ENCODE measurements around the gene COL25A1. TPM values are rescaled to one million over a fixed set of nuclear protein-coding genes. Genes with fewer than 3 reads are reported as not detected.

Gene COL25A1
- total RNA-seq, 1 experiment from 2014 or later = not detected

DNA sequence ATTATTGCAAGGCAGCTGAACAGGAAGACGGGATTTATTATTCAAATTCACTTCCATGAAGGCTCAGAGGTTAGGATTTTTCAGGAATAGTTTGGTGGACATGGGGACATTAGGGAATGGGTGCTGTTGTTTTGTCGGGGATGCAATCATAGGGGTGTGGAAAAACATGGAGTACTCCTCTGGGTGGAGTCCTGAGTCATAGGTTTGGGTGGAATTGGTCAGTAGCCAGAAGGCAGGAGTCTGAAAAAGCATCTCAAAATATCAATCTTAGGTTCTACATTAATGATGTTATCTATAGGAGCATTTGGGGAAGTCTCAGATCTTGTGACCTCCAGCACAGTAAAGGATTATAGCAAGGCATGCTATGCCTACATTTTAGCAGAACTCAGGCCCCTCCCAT is 525.1 kb downstream of the COL25A1 start:
- Histone ChIP-seq H3K4me1 (ENCODE audit: control insufficient read depth in 1 of 2, insufficient read depth in 2 of 2, low read length in 2 of 2) (no peaks in the 10 kb centered on the region), H3K4me2 (ENCODE audit: low read length) (no peak overlapping the region), H3K9ac (ENCODE audit: low read length) (no peak overlapping the region), H4K20me1 (ENCODE audit: insufficient read depth) (no peaks in the 10 kb centered on the region), H2AFZ (ENCODE audit: low read depth, low read length, poor library complexity, severe bottlenecking) (no peak overlapping the region), H3K27ac (ENCODE audit: low read depth, low read length) (no peak overlapping the region), H3K9me2 (ENCODE audit: insufficient read depth) (no peaks in the 10 kb centered on the region), H3K79me2 (ENCODE audit: insufficient read depth, low read length) (no peaks in the 10 kb centered on the region), H3K27me3 (ENCODE audit: insufficient read depth, low read length) (no peaks in the 10 kb centered on the region), H3K4me3 (replicated peaks in 1 of 2; ENCODE audit: low read depth in 1 of 2, low read length in 2 of 2) (no peak overlapping the region), H3K36me3 (ENCODE audit: control insufficient read depth in 1 of 2, insufficient read depth in 2 of 2, low read length in 2 of 2) (no peaks in the 10 kb centered on the region), H3K9me3 (ENCODE audit: control insufficient read depth in 1 of 2, insufficient read depth in 1 of 2, low read depth in 1 of 2, low read length in 2 of 2) (no peaks in the 10 kb centered on the region)
- POLR2A ChIA-PET = interaction anchor here (0.7 kb wide), 1 partner anchor 58 kb away, joined by 4 read pairs; no protein-coding TSS in a partner anchor
- DNase-seq (ENCODE audit: low read depth, low spot score) (no peak), ATAC-seq (no peak)
- intact Hi-C loops (cut with micrococcal nuclease) = no loop called here
- RAD21 ChIA-PET (ENCODE audit: low non-redundant PET in 1 of 2, low total read pairs in 2 of 2, uncharacterized antibody in 2 of 2, unreplicated experiment in 2 of 2) = no interaction called here
- no TSS peak for BruUV-seq (replicated peaks)
- CTCF ChIA-PET = no interaction called here
- no peak for TF ChIP-seq SIN3A (IDR thresholded peaks at IDR 0.05; ENCODE audit: low read depth)
- no peak for TF ChIP-seq CEBPB (IDR thresholded peaks at IDR 0.05; ENCODE audit: low read depth)
- no peak for TF ChIP-seq ELF1 (IDR thresholded peaks at IDR 0.05; ENCODE audit: borderline replicate concordance, low read depth)
- no peak for TF ChIP-seq SP1 (IDR thresholded peaks at IDR 0.05; ENCODE audit: low read depth)
- TF ChIP-seq EZH2phosphoT487 (IDR thresholded peaks at IDR 0.05; ENCODE audit: borderline replicate concordance) = no peak
- no peak for TF ChIP-seq TCF7L2 (IDR thresholded peaks at IDR 0.05; ENCODE audit: borderline replicate concordance, extremely low read depth, insufficient read depth, insufficient read length)
- TF ChIP-seq, protein P1, sequence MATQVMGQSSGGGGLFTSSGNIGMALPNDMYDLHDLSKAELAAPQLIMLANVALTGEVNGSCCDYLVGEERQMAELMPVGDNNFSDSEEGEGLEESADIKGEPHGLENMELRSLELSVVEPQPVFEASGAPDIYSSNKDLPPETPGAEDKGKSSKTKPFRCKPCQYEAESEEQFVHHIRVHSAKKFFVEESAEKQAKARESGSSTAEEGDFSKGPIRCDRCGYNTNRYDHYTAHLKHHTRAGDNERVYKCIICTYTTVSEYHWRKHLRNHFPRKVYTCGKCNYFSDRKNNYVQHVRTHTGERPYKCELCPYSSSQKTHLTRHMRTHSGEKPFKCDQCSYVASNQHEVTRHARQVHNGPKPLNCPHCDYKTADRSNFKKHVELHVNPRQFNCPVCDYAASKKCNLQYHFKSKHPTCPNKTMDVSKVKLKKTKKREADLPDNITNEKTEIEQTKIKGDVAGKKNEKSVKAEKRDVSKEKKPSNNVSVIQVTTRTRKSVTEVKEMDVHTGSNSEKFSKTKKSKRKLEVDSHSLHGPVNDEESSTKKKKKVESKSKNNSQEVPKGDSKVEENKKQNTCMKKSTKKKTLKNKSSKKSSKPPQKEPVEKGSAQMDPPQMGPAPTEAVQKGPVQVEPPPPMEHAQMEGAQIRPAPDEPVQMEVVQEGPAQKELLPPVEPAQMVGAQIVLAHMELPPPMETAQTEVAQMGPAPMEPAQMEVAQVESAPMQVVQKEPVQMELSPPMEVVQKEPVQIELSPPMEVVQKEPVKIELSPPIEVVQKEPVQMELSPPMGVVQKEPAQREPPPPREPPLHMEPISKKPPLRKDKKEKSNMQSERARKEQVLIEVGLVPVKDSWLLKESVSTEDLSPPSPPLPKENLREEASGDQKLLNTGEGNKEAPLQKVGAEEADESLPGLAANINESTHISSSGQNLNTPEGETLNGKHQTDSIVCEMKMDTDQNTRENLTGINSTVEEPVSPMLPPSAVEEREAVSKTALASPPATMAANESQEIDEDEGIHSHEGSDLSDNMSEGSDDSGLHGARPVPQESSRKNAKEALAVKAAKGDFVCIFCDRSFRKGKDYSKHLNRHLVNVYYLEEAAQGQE (IDR thresholded peaks at IDR 0.05; ENCODE audit: low read depth) = no peak
- no peak for TF ChIP-seq ZNF274 (IDR thresholded peaks at IDR 0.05; ENCODE audit: low read depth, low read length)
- TF ChIP-seq JUND (IDR thresholded peaks at IDR 0.05) = no peak
- no peak for TF ChIP-seq MAX (IDR thresholded peaks at IDR 0.05)
